Gastroesophageal sphincter (tissue), 4 donors: Measurements from ENCODE around the gene FRMD3. TPM values are rescaled to one million over a fixed set of nuclear protein-coding genes. Genes with fewer than 3 reads are reported as not detected.

Experiments used
- ATAC-seq: fragments of 150-250 bp; one replicate; pipeline ENCODE4 v1.9.1; 2016; ENCODE audit warnings: mild to moderate bottlenecking, moderate library complexity
- H3K27ac ChIP-seq, 4 donors: fragments of 200-600 bp; sonication (generic) in 3 of 4; 1 replicate in 3 of 4; 2 replicates in 1 of 4; pipeline ENCODE4 v1.5.1; 2016 to 2019
- H3K27me3 ChIP-seq: fragments of 200-600 bp; sonication (generic); one replicate; pipeline ENCODE4 v1.5.1; 2019
- H3K36me3 ChIP-seq, 2 donors: fragments of 200-600 bp; sonication (generic); one replicate each; pipeline ENCODE4 v1.5.1; 2019; ENCODE audit warnings: control low read depth in 1 of 2
- H3K4me1 ChIP-seq, 3 donors: fragments of 200-600 bp; sonication (generic); 1 replicate in 2 of 3; 2 replicates in 1 of 3; pipeline ENCODE4 v1.5.1; 2016 to 2019; ENCODE audit warnings: control low read depth in 2 of 3
- H3K4me3 ChIP-seq, 2 donors: fragments of 200-600 bp; sonication (generic); one replicate each; pipeline ENCODE4 v1.5.1; 2019; ENCODE audit warnings: mild to moderate bottlenecking in 1 of 2, moderate library complexity in 1 of 2
- H3K9me3 ChIP-seq, 3 donors: fragments of 200-600 bp; sonication (generic); one replicate each; pipeline ENCODE4 v1.5.1; 2017 to 2019; ENCODE audit warnings: control low read depth in 2 of 3
- CTCF ChIP-seq, 4 experiments: fragments of 200-600 bp in 2 of 4; fragments of 450-650 bp in 2 of 4; sonication (generic) in 1 of 4; IDR thresholded peaks; one replicate each; pipeline ENCODE4 v1.5.1; 2017 to 2019; ENCODE audit warnings: antibody characterized with exemption in 4 of 4, mild to moderate bottlenecking in 2 of 4, moderate library complexity in 2 of 4
- EP300 ChIP-seq: sonication (generic); formaldehyde crosslinking; IDR thresholded peaks from one replicate; pipeline ENCODE4 v1.6.1; 2017; ENCODE audit warnings: antibody characterized with exemption, mild to moderate bottlenecking
- POLR2A ChIP-seq, 2 donors: fragments of 450-650 bp; IDR thresholded peaks; one replicate each; pipeline ENCODE4 v1.6.1; 2017; ENCODE audit warnings: antibody characterized with exemption in 2 of 2, mild to moderate bottlenecking in 2 of 2, moderate library complexity in 1 of 2
- POLR2AphosphoS5 ChIP-seq: sonication (generic); formaldehyde crosslinking; IDR thresholded peaks from one replicate; pipeline ENCODE4 v1.6.1; 2017; ENCODE audit warnings: antibody characterized with exemption
- WGBS, 2 donors: methylation state at CpG; one replicate each; pipeline ENCODE4 v1.1.5; 2018; ENCODE audit warnings: low coverage in 1 of 2; 5-methylcytosine and 5-hydroxymethylcytosine counted together
- total RNA-seq, 4 donors: library from RNA; depleted of rRNA; stranded (reverse); fragments of >200 nt; gene quantifications; one replicate each; pipeline ENCODE4 v1.1.0, GENCODE V29; 2016

Gene FRMD3
- total RNA-seq, 4 donors from 2014 or later, result 6.8 to 15.1 (median 11.3) TPM

GRCh38 chr9:83208065-83208850, 329.9 kb downstream of the FRMD3 start:
- TF ChIP-seq CTCF (IDR thresholded peaks at IDR 0.05), result no peak
- TF ChIP-seq EP300, result no peak
- TF ChIP-seq POLR2A (IDR thresholded peaks at IDR 0.05), result no peak
- TF ChIP-seq POLR2AphosphoS5, result no peak
- 87% methylated on average over 6 of the region's 9 CpGs; no CpG with 5 or more reads in 1 of the 2 donors for WGBS, 2 donors

GRCh38 chr9:83204047-83204446, 334.2 kb downstream of the FRMD3 start:
- WGBS, 2 donors, result 86 to 100% methylated on average over 1 of the region's 1 CpG
- H3K27ac ChIP-seq, result no peak overlapping the region
- no peaks in the 10 kb centered on the region for H3K36me3 ChIP-seq
- no peaks in the 10 kb centered on the region for H3K4me1 ChIP-seq
- H3K9me3 ChIP-seq, result no peaks in the 10 kb centered on the region
- no peak for ATAC-seq
- H3K4me3 ChIP-seq, result no peak overlapping the region
- peaks cover 12% of the 10 kb centered on the region for H3K27me3 ChIP-seq
- TF ChIP-seq EP300 (no peak), POLR2AphosphoS5 (no peak), CTCF (IDR thresholded peaks at IDR 0.05) (peak in 1 of 4 experiments; percentile 14), POLR2A (IDR thresholded peaks at IDR 0.05) (no peak)

More at GRCh38 chr9:83208065-83208850, 329.9 kb downstream of the FRMD3 start:
- Histone ChIP-seq H3K9me3 (no peaks in the 10 kb centered on the region), H3K4me1 (no peaks in the 10 kb centered on the region), H3K27me3 (peaks cover 15% of the 10 kb centered on the region), H3K4me3 (no peak overlapping the region), H3K36me3 (no peaks in the 10 kb centered on the region), H3K27ac (no peak overlapping the region)
- ATAC-seq, result peak; percentile 49

- no peak for TF ChIP-seq POLR2A (IDR thresholded peaks at IDR 0.05)
- TF ChIP-seq POLR2AphosphoS5, result no peak
- TF ChIP-seq CTCF (IDR thresholded peaks at IDR 0.05), result no peak
- TF ChIP-seq EP300, result no peak
- H3K27ac ChIP-seq, result no peak overlapping the region
- H3K27me3 ChIP-seq, result peaks cover 18% of the 10 kb centered on the region
- no peaks in the 10 kb centered on the region for H3K36me3 ChIP-seq
- H3K4me1 ChIP-seq, result no peaks in the 10 kb centered on the region
- WGBS, 2 donors, result 91 to 94% methylated on average over 2 of the region's 2 CpGs
- H3K4me3 ChIP-seq, result no peak overlapping the region
- no peaks in the 10 kb centered on the region for H3K9me3 ChIP-seq
- no peak for ATAC-seq
These were observed 337.7 kb downstream of the FRMD3 start for GRCh38 chr9:83200531-83200930.

GRCh38 chr9:83199832-83200231, 338.4 kb downstream of the FRMD3 start:
- H3K9me3 ChIP-seq, result no peaks in the 10 kb centered on the region
- no peak for ATAC-seq
- H3K27me3 ChIP-seq, result peaks cover 25% of the 10 kb centered on the region
- H3K36me3 ChIP-seq, result no peaks in the 10 kb centered on the region
- H3K4me3 ChIP-seq, result no peak overlapping the region
- no peaks in the 10 kb centered on the region for H3K4me1 ChIP-seq
- WGBS, 2 donors, result 60 to 73% methylated on average over 1 to 5 of the region's 6 CpGs
- no peak for TF ChIP-seq CTCF (IDR thresholded peaks at IDR 0.05)
- no peak for TF ChIP-seq POLR2AphosphoS5
- no peak overlapping the region for H3K27ac ChIP-seq

GRCh38 chr9:83199240-83199639, 339.0 kb downstream of the FRMD3 start:
- ATAC-seq, result peak; percentile 60
- H3K4me1 ChIP-seq, result no peaks in the 10 kb centered on the region
- H3K9me3 ChIP-seq, result no peaks in the 10 kb centered on the region
- WGBS, 2 donors, result 17 to 26% methylated on average over 5 of the region's 5 CpGs
- no peak overlapping the region for H3K4me3 ChIP-seq
- H3K27ac ChIP-seq, result no peak overlapping the region
- peaks cover 31% of the 10 kb centered on the region for H3K27me3 ChIP-seq
- no peaks in the 10 kb centered on the region for H3K36me3 ChIP-seq
- peak in 3 of 4 experiments; percentile 45 to 59 (median 55) for TF ChIP-seq CTCF (IDR thresholded peaks at IDR 0.05)
- no peak for TF ChIP-seq POLR2AphosphoS5
